Ectodermal cell (in vitro differentiated cells): Measurements from ENCODE around the gene FARP2.

Source experiments
- H3K27ac ChIP-seq: 2 replicates; pipeline ENCODE4 v1.7.0; 2013; ENCODE audit warnings: mild to moderate bottlenecking, low read depth, low read length; ENCODE audit not compliant: insufficient read depth, poor library complexity, severe bottlenecking
- H3K27me3 ChIP-seq: 2 replicates; pipeline ENCODE4 v1.7.0; 2013; ENCODE audit warnings: mild to moderate bottlenecking, low read length; ENCODE audit not compliant: insufficient read depth, control insufficient read depth, poor library complexity, severe bottlenecking
- H3K36me3 ChIP-seq: one replicate; pipeline ENCODE4 v1.7.0; 2013; ENCODE audit warnings: low read length; ENCODE audit not compliant: control insufficient read depth, insufficient read depth
- H3K4me1 ChIP-seq: one replicate; pipeline ENCODE4 v1.7.0; 2013; ENCODE audit warnings: low read length; ENCODE audit not compliant: control insufficient read depth, insufficient read depth
- H3K4me3 ChIP-seq: 2 replicates; pipeline ENCODE4 v1.7.0; 2013; ENCODE audit warnings: low read depth, low read length, control low read depth; ENCODE audit not compliant: insufficient read depth
- H3K9me3 ChIP-seq: 2 replicates; pipeline ENCODE4 v1.7.0; 2013; ENCODE audit warnings: mild to moderate bottlenecking, low read length, moderate library complexity; ENCODE audit not compliant: control insufficient read depth
- WGBS, 2 experiments: methylation state at CpG; one replicate each; pipeline ENCODE4 v1.1.7; 2013; ENCODE audit warnings: missing lambda C conversion rate in 2 of 2; 5-methylcytosine and 5-hydroxymethylcytosine counted together

Gene FARP2

GRCh38 chr2:241350878-241351639 is 5.0 kb upstream of the FARP2 start:
- Histone ChIP-seq H3K36me3 (peaks cover 49% of the 10 kb centered on the region), H3K9me3 (no peaks in the 10 kb centered on the region), H3K4me3 (no peak overlapping the region), H3K4me1 (peaks cover 6% of the 10 kb centered on the region), H3K27me3 (no peaks in the 10 kb centered on the region), H3K27ac (no peak overlapping the region)
- WGBS, 2 experiments: 95 to 96% methylated on average over 9 of the region's 9 CpGs

- no peak overlapping the region for H3K27ac ChIP-seq
- no peaks in the 10 kb centered on the region for H3K27me3 ChIP-seq
- H3K9me3 ChIP-seq: no peaks in the 10 kb centered on the region
- peaks cover 44% of the 10 kb centered on the region for H3K36me3 ChIP-seq
- H3K4me1 ChIP-seq: peaks cover 6% of the 10 kb centered on the region
- H3K4me3 ChIP-seq: no peak overlapping the region
- 90 to 98% methylated on average over 2 to 3 of the region's 3 CpGs for WGBS, 2 experiments
Measured at GRCh38 chr2:241351640-241352031, 4.4 kb upstream of the FARP2 start.

- Histone ChIP-seq H3K27ac (no peak overlapping the region), H3K36me3 (peaks cover 38% of the 10 kb centered on the region)
Measured at GRCh38 chr2:241352227-241352626, 3.9 kb upstream of the FARP2 start.

GRCh38 chr2:241354668-241355658 is 1.1 kb upstream of the FARP2 start:
- peak overlapping the region; percentile 30 for H3K4me3 ChIP-seq
- peak overlapping the region; percentile 86 for H3K27ac ChIP-seq
- H3K9me3 ChIP-seq: no peaks in the 10 kb centered on the region
- WGBS, 2 experiments: 19 to 23% methylated on average over 32 to 33 of the region's 40 CpGs
- peaks cover 20% of the 10 kb centered on the region for H3K36me3 ChIP-seq
- H3K4me1 ChIP-seq: peaks cover 6% of the 10 kb centered on the region
- H3K27me3 ChIP-seq: no peaks in the 10 kb centered on the region

More at GRCh38 chr2:241352227-241352626, 3.9 kb upstream of the FARP2 start:
- Histone ChIP-seq H3K27me3 (no peaks in the 10 kb centered on the region), H3K4me1 (peaks cover 6% of the 10 kb centered on the region), H3K4me3 (no peak overlapping the region), H3K9me3 (no peaks in the 10 kb centered on the region)
- WGBS, 2 experiments: 89 to 100% methylated on average over 1 to 3 of the region's 3 CpGs

- no peak overlapping the region for H3K27ac ChIP-seq
- H3K4me3 ChIP-seq: peak overlapping the region; percentile 86
Measured at GRCh38 chr2:241356871-241357260, 781 bp downstream of the FARP2 start.

GRCh38 chr2:241357531-241357930 is 1.4 kb downstream of the FARP2 start:
- 78 to 91% methylated on average over 3 of the region's 3 CpGs for WGBS, 2 experiments
- H3K27me3 ChIP-seq: no peaks in the 10 kb centered on the region
- no peak overlapping the region for H3K4me3 ChIP-seq
- H3K27ac ChIP-seq: no peak overlapping the region
- H3K4me1 ChIP-seq: peaks cover 7% of the 10 kb centered on the region
- H3K9me3 ChIP-seq: no peaks in the 10 kb centered on the region
- H3K36me3 ChIP-seq: peaks cover 3% of the 10 kb centered on the region

More at GRCh38 chr2:241356871-241357260, 781 bp downstream of the FARP2 start:
- no peaks in the 10 kb centered on the region for H3K27me3 ChIP-seq
- no peaks in the 10 kb centered on the region for H3K9me3 ChIP-seq
- peaks cover 6% of the 10 kb centered on the region for H3K4me1 ChIP-seq
- WGBS, 2 experiments: 65 to 68% methylated on average over 5 of the region's 5 CpGs
- H3K36me3 ChIP-seq: peaks cover 7% of the 10 kb centered on the region

- no peaks in the 10 kb centered on the region for H3K9me3 ChIP-seq
- peaks cover 3% of the 10 kb centered on the region for H3K36me3 ChIP-seq
- 96 to 97% methylated on average over 4 to 5 of the region's 5 CpGs for whole genome bisulfite sequencing, 2 experiments
Measured at GRCh38 chr2:241358470-241358869, 2.4 kb downstream of the FARP2 start.

GRCh38 chr2:241359481-241360045 is 3.5 kb downstream of the FARP2 start:
- Histone ChIP-seq H3K4me1 (peaks cover 15% of the 10 kb centered on the region), H3K9me3 (no peaks in the 10 kb centered on the region), H3K36me3 (peaks cover 2% of the 10 kb centered on the region), H3K4me3 (no peak overlapping the region), H3K27ac (no peak overlapping the region), H3K27me3 (no peaks in the 10 kb centered on the region)
- 95% methylated on average over 7 of the region's 7 CpGs for WGBS, 2 experiments

More at GRCh38 chr2:241358470-241358869, 2.4 kb downstream of the FARP2 start:
- no peak overlapping the region for H3K4me3 ChIP-seq
- no peak overlapping the region for H3K27ac ChIP-seq
- peaks cover 13% of the 10 kb centered on the region for H3K4me1 ChIP-seq
- H3K27me3 ChIP-seq: no peaks in the 10 kb centered on the region

GRCh38 chr2:241363426-241363825 is 7.3 kb downstream of the FARP2 start:
- 82% methylated on average over 7 of the region's 7 CpGs for WGBS, 2 experiments
- no peak overlapping the region for H3K4me3 ChIP-seq
- H3K4me1 ChIP-seq: peaks cover 21% of the 10 kb centered on the region
- H3K27ac ChIP-seq: no peak overlapping the region
- H3K27me3 ChIP-seq: no peaks in the 10 kb centered on the region
- no peaks in the 10 kb centered on the region for H3K36me3 ChIP-seq
- H3K9me3 ChIP-seq: no peaks in the 10 kb centered on the region

- no peaks in the 10 kb centered on the region for H3K36me3 ChIP-seq
- no peaks in the 10 kb centered on the region for H3K9me3 ChIP-seq
- H3K4me3 ChIP-seq: no peak overlapping the region
- peaks cover 21% of the 10 kb centered on the region for H3K4me1 ChIP-seq
- H3K27ac ChIP-seq: no peak overlapping the region
- 67 to 90% methylated on average over 2 of the region's 2 CpGs for WGBS, 2 experiments
- H3K27me3 ChIP-seq: no peaks in the 10 kb centered on the region
Measured at GRCh38 chr2:241364781-241365180, 8.7 kb downstream of the FARP2 start.
